HEK293 (cell line): ENCODE data around the gene BTRC.

Source experiments
- CTCF ChIA-PET: fragments of 350-600 bp; formaldehyde crosslinking; extraction: SDS; loops from one replicate; lab custom pipeline; 2021; ENCODE audit warnings: antibody characterized with exemption; lab: Yijun Ruan, JAX
- POLR2A ChIA-PET: fragments of 300-600 bp; formaldehyde crosslinking; extraction: SDS; loops from one replicate; lab custom pipeline; 2020; ENCODE audit warnings: antibody characterized with exemption, inconsistent platforms; lab: Yijun Ruan, JAX
- H3K27ac ChIP-seq: fragments of 200-500 bp; sonication (Bioruptor generic); 2 replicates; pipeline ENCODE4 v1.5.1; 2014; ENCODE audit warnings: low read depth, low read length, control low read depth, inconsistent platforms; ENCODE audit errors: extremely low read depth
- H3K36me3 ChIP-seq, 2 experiments: fragments of 200-500 bp in 1 of 2; sonication (Bioruptor generic) in 1 of 2; 1 replicate in 1 of 2; 2 replicates in 1 of 2; pipeline ENCODE4 v1.5.1; 2014 to 2017; ENCODE audit warnings: inconsistent platforms in 2 of 2, low read length in 2 of 2; ENCODE audit not compliant: control insufficient read depth in 2 of 2, insufficient read depth in 1 of 2
- H3K4me1 ChIP-seq: fragments of 200-500 bp; sonication (Bioruptor generic); 2 replicates; pipeline ENCODE4 v1.5.1; 2014; ENCODE audit warnings: mild to moderate bottlenecking, low read length, inconsistent platforms; ENCODE audit not compliant: control insufficient read depth, insufficient read depth
- H3K4me3 ChIP-seq: 2 replicates; pipeline ENCODE4 v1.5.1; 2011; ENCODE audit warnings: low read depth, mild to moderate bottlenecking, control low read depth, low read length, moderate library complexity
- H3K9me3 ChIP-seq: fragments of 200-500 bp; sonication (Bioruptor generic); 2 replicates; pipeline ENCODE4 v1.5.1; 2014; ENCODE audit warnings: low read depth, low read length, inconsistent platforms; ENCODE audit not compliant: control insufficient read depth, insufficient read depth
- BCL11B ChIP-seq: fragments of 450-650 bp; formaldehyde crosslinking; IDR thresholded peaks from 2 replicates; pipeline ENCODE4 v1.5.1; 2016; ENCODE audit warnings: low read depth, missing biosample characterization, missing genetic modification characterization
- GFI1B ChIP-seq: fragments of 450-650 bp; formaldehyde crosslinking; IDR thresholded peaks from 2 replicates; pipeline ENCODE4 v1.5.1; 2016; ENCODE audit warnings: missing biosample characterization, missing genetic modification characterization
- GLIS2 ChIP-seq: fragments of 450-650 bp; formaldehyde crosslinking; IDR thresholded peaks from 2 replicates; pipeline ENCODE4 v1.5.1; 2016; ENCODE audit warnings: missing biosample characterization, missing genetic modification characterization
- KLF1 ChIP-seq: fragments of 450-650 bp; formaldehyde crosslinking; IDR thresholded peaks from 2 replicates; pipeline ENCODE4 v1.5.1; 2016; ENCODE audit warnings: missing biosample characterization, missing genetic modification characterization
- KLF9 ChIP-seq: fragments of 450-650 bp; formaldehyde crosslinking; IDR thresholded peaks from 2 replicates; pipeline ENCODE4 v1.5.1; 2016; ENCODE audit warnings: missing biosample characterization, missing genetic modification characterization, low read depth
- PATZ1 ChIP-seq: fragments of 450-650 bp; formaldehyde crosslinking; IDR thresholded peaks from 2 replicates; pipeline ENCODE4 v1.5.1; 2016; ENCODE audit warnings: missing biosample characterization, missing genetic modification characterization
- SP7 ChIP-seq: fragments of 450-650 bp; formaldehyde crosslinking; IDR thresholded peaks from 2 replicates; pipeline ENCODE4 v1.5.1; 2016; ENCODE audit warnings: missing biosample characterization, missing genetic modification characterization
- ZBTB17 ChIP-seq: fragments of 450-650 bp; formaldehyde crosslinking; IDR thresholded peaks from 2 replicates; pipeline ENCODE4 v1.5.1; 2016; ENCODE audit warnings: missing biosample characterization, missing genetic modification characterization
- ZBTB48 ChIP-seq: fragments of 450-650 bp; formaldehyde crosslinking; IDR thresholded peaks from 2 replicates; pipeline ENCODE4 v1.5.1; 2016; ENCODE audit warnings: missing biosample characterization, missing genetic modification characterization
- ZFP37 ChIP-seq: fragments of 450-650 bp; formaldehyde crosslinking; IDR thresholded peaks from 2 replicates; pipeline ENCODE4 v1.5.1; 2016; ENCODE audit warnings: missing biosample characterization, missing genetic modification characterization
- ZFP69B ChIP-seq: fragments of 450-650 bp; formaldehyde crosslinking; IDR thresholded peaks from 2 replicates; pipeline ENCODE4 v1.5.1; 2016; ENCODE audit warnings: missing biosample characterization, missing genetic modification characterization
- ZNF10 ChIP-seq: fragments of 450-650 bp; formaldehyde crosslinking; IDR thresholded peaks from 2 replicates; pipeline ENCODE4 v1.5.1; 2017; ENCODE audit warnings: missing biosample characterization, missing genetic modification characterization
- ZNF155 ChIP-seq: fragments of 450-650 bp; formaldehyde crosslinking; IDR thresholded peaks from 2 replicates; pipeline ENCODE4 v1.5.1; 2016; ENCODE audit warnings: missing biosample characterization, missing genetic modification characterization
- ZNF19 ChIP-seq: fragments of 450-650 bp; formaldehyde crosslinking; IDR thresholded peaks from 2 replicates; pipeline ENCODE4; 2016; ENCODE audit warnings: missing biosample characterization, missing genetic modification characterization, low read depth
- ZNF214 ChIP-seq: fragments of 450-650 bp; formaldehyde crosslinking; IDR thresholded peaks from 2 replicates; pipeline ENCODE4 v1.5.1; 2017; ENCODE audit warnings: missing biosample characterization, mild to moderate bottlenecking, missing genetic modification characterization, borderline replicate concordance
- ZNF274 ChIP-seq, 2 experiments: fragments of 200-500 bp in 1 of 2; fragments of 450-650 bp in 1 of 2; sonication (Bioruptor generic) in 1 of 2; formaldehyde crosslinking in 1 of 2; IDR thresholded peaks; 2 replicates each; pipeline versions ENCODE4 v1.5.1 to v1.6.1; 2014 to 2016; ENCODE audit warnings: borderline replicate concordance in 1 of 2, inconsistent platforms in 1 of 2, low read length in 1 of 2, missing biosample characterization in 1 of 2, missing genetic modification characterization in 1 of 2
- ZNF311 ChIP-seq: fragments of 450-650 bp; formaldehyde crosslinking; IDR thresholded peaks from 2 replicates; pipeline ENCODE4 v1.5.1; 2017; ENCODE audit warnings: missing biosample characterization, missing genetic modification characterization, borderline replicate concordance
- ZNF366 ChIP-seq: fragments of 450-650 bp; formaldehyde crosslinking; conservative IDR thresholded peaks from 2 replicates; pipeline ENCODE4 v1.5.1; 2016; ENCODE audit warnings: missing biosample characterization, missing genetic modification characterization
- ZNF391 ChIP-seq: fragments of 450-650 bp; formaldehyde crosslinking; IDR thresholded peaks from 2 replicates; pipeline ENCODE4 v1.5.1; 2016; ENCODE audit warnings: low read depth, missing biosample characterization, missing genetic modification characterization, borderline replicate concordance
- ZNF394 ChIP-seq: fragments of 450-650 bp; formaldehyde crosslinking; IDR thresholded peaks from 2 replicates; pipeline ENCODE4 v1.5.1; 2016; ENCODE audit warnings: missing biosample characterization, missing genetic modification characterization, mild to moderate bottlenecking, moderate library complexity, borderline replicate concordance
- ZNF501 ChIP-seq: fragments of 450-650 bp; formaldehyde crosslinking; IDR thresholded peaks from 2 replicates; pipeline ENCODE4 v1.5.1; 2016; ENCODE audit warnings: missing biosample characterization, missing genetic modification characterization
- ZNF529 ChIP-seq: fragments of 450-650 bp; formaldehyde crosslinking; IDR thresholded peaks from 2 replicates; pipeline ENCODE4 v1.5.1; 2017; ENCODE audit warnings: missing genetic modification characterization, missing biosample characterization; ENCODE audit not compliant: insufficient replicate concordance
- ZNF610 ChIP-seq: fragments of 450-650 bp; formaldehyde crosslinking; IDR thresholded peaks from 2 replicates; pipeline ENCODE4 v1.5.1; 2016; ENCODE audit warnings: missing biosample characterization, missing genetic modification characterization, borderline replicate concordance
- ZNF621 ChIP-seq: fragments of 450-650 bp; formaldehyde crosslinking; IDR thresholded peaks from 2 replicates; pipeline ENCODE4 v1.5.1; 2017; ENCODE audit warnings: missing biosample characterization, missing genetic modification characterization
- ZNF629 ChIP-seq: fragments of 450-650 bp; formaldehyde crosslinking; IDR thresholded peaks from 2 replicates; pipeline ENCODE4 v1.5.1; 2017; ENCODE audit warnings: missing biosample characterization, missing genetic modification characterization
- TF ChIP-seq, protein P1 (sequence below): fragments of 450-650 bp; IDR thresholded peaks from 2 replicates; pipeline ENCODE4 v1.5.1; 2018; ENCODE audit warnings: missing biosample characterization, mild to moderate bottlenecking, missing genetic modification characterization
- TF ChIP-seq, protein P2 (sequence below): fragments of 450-650 bp; formaldehyde crosslinking; conservative IDR thresholded peaks from 2 replicates; pipeline ENCODE4 v1.5.1; 2016; ENCODE audit warnings: low read depth, missing biosample characterization, missing genetic modification characterization

Gene BTRC

DNA sequence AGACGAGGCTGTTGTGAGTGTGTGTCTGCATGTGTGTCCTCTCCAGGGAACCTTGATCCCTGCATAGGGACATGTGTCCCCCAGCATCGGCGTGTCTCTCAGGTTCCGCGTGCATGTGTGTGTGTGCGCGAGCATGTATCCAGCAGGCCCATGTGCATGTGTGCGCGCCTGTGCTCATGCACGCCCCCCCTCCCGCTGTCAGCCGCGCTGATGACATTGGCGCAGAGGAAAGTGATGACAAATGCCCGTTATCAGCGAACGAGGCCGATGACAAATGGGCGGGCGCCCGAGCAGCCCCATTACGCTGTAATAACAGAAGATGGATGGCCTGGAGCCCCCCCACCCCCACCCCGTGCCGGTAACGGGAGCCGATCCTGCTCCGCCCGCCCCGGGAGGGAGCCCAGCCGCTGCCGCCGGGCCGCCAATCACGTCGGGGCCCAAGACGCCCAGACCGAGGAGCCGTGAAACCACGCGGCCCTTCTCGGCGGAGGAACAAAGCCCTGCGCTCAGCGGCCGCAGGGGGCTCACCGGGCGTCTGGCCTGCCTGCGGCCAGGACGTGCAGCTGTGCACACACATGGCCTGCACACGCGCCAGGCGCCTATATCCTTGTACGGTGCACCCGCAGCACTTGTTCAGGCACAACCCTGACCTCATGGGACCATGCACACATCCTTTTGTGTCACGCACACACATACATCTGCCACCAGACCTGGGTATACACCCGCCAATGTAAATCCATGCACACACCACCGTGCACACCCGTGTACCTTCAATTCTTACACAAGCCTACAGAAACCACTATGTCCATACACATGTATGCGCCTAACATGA, 212.6 kb downstream of the BTRC start:
- POLR2A ChIA-PET = no interaction called here
- no peaks in the 10 kb centered on the region for H3K36me3 ChIP-seq
- H3K27ac ChIP-seq = no peak overlapping the region
- no peak overlapping the region for H3K4me3 ChIP-seq
- CTCF ChIA-PET = interaction anchor here (1.2 to 1.6 kb wide), 2 partner anchors 353 to 405 kb away, joined by 3 to 6 read pairs; no protein-coding TSS in a partner anchor
- H3K4me1 ChIP-seq = peaks cover 3% of the 10 kb centered on the region
- no peaks in the 10 kb centered on the region for H3K9me3 ChIP-seq
- no peak for TF ChIP-seq BCL11B (tag by site-specific recombination)
- peak; percentile 90 for TF ChIP-seq KLF1 (tag by site-specific recombination)
- TF ChIP-seq PATZ1 (tag by site-specific recombination) = peak; percentile 89
- TF ChIP-seq ZBTB17 (tag by site-specific recombination) = peak; percentile 71
- TF ChIP-seq ZNF394 (tag by site-specific recombination) = 0 out of 2 replicates have a peak, but pooled peaks have one; percentile 49
- TF ChIP-seq ZBTB48 (tag by site-specific recombination) = peak; percentile 51; the same call in 1 of the 2 replicates
- peak; percentile 76 for TF ChIP-seq GLIS2
- TF ChIP-seq ZFP37 = 0 out of 2 replicates have a peak, but pooled peaks have one; percentile 22
- TF ChIP-seq ZFP69B (tag by site-specific recombination) = peak; percentile 25
- TF ChIP-seq ZNF366 = peak; percentile 74
- TF ChIP-seq ZNF155 (tag by site-specific recombination) = no peak
- peak; percentile 66; the same call in 1 of the 2 replicates for TF ChIP-seq ZNF501
- TF ChIP-seq ZNF311 = no peak
- 0 out of 2 replicates have a peak, but pooled peaks have one; percentile 65 for TF ChIP-seq ZNF391 (tag by site-specific recombination)
- 0 out of 2 replicates have a peak, but pooled peaks have one; percentile 15 for TF ChIP-seq ZNF10 (tag by site-specific recombination)
- TF ChIP-seq, protein P1, sequence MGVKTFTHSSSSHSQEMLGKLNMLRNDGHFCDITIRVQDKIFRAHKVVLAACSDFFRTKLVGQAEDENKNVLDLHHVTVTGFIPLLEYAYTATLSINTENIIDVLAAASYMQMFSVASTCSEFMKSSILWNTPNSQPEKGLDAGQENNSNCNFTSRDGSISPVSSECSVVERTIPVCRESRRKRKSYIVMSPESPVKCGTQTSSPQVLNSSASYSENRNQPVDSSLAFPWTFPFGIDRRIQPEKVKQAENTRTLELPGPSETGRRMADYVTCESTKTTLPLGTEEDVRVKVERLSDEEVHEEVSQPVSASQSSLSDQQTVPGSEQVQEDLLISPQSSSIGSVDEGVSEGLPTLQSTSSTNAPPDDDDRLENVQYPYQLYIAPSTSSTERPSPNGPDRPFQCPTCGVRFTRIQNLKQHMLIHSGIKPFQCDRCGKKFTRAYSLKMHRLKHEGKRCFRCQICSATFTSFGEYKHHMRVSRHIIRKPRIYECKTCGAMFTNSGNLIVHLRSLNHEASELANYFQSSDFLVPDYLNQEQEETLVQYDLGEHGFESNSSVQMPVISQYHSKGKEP (tag by site-specific recombination) = peak; percentile 31; the same call in 1 of the 2 replicates
- no peak for TF ChIP-seq ZNF610 (tag by site-specific recombination)
- TF ChIP-seq ZNF19 (tag by site-specific recombination) = no peak
- TF ChIP-seq ZNF274 (IDR thresholded peaks at IDR 0.05; ENCODE audit: low read length) = no peak
- no peak for TF ChIP-seq ZNF274 (tag by site-specific recombination; IDR thresholded peaks at IDR 0.05; ENCODE audit: borderline replicate concordance)
- no peak for TF ChIP-seq ZNF214 (tag by site-specific recombination)
- peak; percentile 85 for TF ChIP-seq SP7 (tag by site-specific recombination)
- TF ChIP-seq, protein P2, sequence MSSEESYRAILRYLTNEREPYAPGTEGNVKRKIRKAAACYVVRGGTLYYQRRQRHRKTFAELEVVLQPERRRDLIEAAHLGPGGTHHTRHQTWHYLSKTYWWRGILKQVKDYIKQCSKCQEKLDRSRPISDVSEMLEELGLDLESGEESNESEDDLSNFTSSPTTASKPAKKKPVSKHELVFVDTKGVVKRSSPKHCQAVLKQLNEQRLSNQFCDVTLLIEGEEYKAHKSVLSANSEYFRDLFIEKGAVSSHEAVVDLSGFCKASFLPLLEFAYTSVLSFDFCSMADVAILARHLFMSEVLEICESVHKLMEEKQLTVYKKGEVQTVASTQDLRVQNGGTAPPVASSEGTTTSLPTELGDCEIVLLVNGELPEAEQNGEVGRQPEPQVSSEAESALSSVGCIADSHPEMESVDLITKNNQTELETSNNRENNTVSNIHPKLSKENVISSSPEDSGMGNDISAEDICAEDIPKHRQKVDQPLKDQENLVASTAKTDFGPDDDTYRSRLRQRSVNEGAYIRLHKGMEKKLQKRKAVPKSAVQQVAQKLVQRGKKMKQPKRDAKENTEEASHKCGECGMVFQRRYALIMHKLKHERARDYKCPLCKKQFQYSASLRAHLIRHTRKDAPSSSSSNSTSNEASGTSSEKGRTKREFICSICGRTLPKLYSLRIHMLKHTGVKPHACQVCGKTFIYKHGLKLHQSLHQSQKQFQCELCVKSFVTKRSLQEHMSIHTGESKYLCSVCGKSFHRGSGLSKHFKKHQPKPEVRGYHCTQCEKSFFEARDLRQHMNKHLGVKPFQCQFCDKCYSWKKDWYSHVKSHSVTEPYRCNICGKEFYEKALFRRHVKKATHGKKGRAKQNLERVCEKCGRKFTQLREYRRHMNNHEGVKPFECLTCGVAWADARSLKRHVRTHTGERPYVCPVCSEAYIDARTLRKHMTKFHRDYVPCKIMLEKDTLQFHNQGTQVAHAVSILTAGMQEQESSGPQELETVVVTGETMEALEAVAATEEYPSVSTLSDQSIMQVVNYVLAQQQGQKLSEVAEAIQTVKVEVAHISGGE (tag by site-specific recombination) = no peak
- TF ChIP-seq GFI1B = no peak
- no peak for TF ChIP-seq ZNF529 (tag by site-specific recombination)
- TF ChIP-seq ZNF629 = peak; percentile 75; the same call in 1 of the 2 replicates
- no peak for TF ChIP-seq ZNF621 (tag by site-specific recombination)
- TF ChIP-seq KLF9 = peak; percentile 58
